Activated CD4-positive, CD25-positive, alpha-beta regulatory T cell treated with anti-CD3 and anti-CD28 coated beads, Interleukin-2, amount 50 U/mL, for 72 hours (primary cell): ENCODE results near the gene ATXN10.
"Not testable (repeated sequence)": the region's sequence is repeated elsewhere in the genome, so short reads cannot be mapped to it uniquely, and the experiment has no call there.

ENCODE experiments used
- DNase-seq: peaks from one replicate; pipeline ENCODE4 v3.0.0; 2021

ATXN10 gene

GRCh38 chr22:45790401-45790800 is 118.8 kb downstream of the ATXN10 start:
- no peak for DNase-seq

GRCh38 chr22:45793161-45793560 is 121.5 kb downstream of the ATXN10 start:
- DNase-seq = no peak

DNA sequence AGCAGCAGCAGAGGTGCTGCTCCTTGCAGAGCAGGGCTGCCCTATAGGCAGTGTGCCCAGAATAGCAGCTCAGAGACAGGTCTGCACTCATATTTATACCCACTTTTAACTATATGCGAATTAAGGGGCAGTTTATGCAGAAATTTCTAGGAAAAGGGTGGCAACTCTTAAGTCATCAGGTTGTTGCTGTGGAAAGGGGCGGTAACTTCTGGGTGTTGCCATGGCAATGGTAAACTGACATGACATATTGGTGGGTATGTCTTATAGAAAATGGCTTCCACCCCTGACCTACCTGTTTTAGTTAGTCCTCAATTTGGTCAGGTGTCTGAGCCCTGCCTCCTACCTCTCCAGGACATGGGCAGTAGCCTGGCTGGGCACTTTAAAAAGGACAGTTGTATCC is 122.3 kb downstream of the ATXN10 start:
- DNase-seq = no peak

- DNase-seq = not testable (repeated sequence)
These were observed 124.4 kb downstream of the ATXN10 start for GRCh38 chr22:45796009-45796408.

DNA sequence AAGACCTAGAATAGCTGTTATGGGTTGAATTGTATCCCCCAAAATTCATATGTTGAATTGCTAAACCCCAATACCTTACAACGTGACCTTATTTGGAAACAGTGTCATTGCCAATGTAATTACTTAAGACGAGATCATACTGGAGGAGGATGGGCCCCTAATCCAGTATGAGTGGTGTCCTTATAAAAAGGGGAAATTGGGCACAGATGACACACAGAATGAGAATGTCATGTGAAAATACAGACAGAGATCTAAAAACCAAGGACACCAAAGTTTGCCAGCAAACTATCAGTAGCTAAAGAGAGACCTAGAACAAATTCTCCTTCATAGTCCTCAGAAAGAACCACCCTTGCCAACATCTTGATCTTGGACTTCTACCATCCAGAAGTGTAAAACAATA is 127.7 kb downstream of the ATXN10 start:
- no peak for DNase-seq

DNA sequence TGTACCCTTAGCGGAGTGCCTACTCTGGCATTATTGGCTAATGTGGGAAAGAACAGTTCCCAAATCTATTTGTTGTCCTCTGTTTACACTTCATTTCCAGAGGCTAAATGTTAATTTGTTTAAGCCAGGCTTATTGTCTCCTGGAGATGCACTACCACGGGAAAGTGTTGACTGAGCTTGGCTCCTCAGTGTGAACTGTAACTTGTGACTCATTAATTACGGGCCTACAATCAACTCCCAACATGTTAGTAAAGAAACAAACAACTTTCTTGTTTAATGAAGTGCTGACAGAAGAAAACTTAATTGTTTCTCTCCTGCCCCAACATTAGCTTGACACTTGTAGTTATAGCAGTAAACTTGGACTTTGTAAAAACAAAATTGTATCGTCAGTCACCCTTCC is 130.4 kb downstream of the ATXN10 start:
- no peak for DNase-seq

- DNase-seq = no peak
These were observed 132.8 kb downstream of the ATXN10 start for GRCh38 chr22:45804319-45804985.

DNA sequence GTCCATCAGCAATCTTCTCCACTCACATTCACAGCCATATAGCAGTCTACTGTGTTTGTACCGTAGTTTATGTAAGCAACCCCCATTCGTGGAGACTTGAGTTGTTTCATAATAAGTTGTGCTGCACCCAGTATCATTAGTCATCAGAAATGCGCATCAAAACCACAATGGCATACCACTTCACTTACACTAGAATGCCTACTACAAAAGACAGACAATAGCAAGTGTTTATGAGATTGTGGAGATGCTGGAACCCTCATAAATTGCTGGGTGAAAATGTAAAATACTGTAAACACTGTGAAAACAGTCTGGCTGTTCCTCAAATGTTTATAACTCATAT is 133.3 kb downstream of the ATXN10 start:
- no peak for DNase-seq

- no peak for DNase-seq
These were observed 133.8 kb downstream of the ATXN10 start for GRCh38 chr22:45805413-45805812.

DNA sequence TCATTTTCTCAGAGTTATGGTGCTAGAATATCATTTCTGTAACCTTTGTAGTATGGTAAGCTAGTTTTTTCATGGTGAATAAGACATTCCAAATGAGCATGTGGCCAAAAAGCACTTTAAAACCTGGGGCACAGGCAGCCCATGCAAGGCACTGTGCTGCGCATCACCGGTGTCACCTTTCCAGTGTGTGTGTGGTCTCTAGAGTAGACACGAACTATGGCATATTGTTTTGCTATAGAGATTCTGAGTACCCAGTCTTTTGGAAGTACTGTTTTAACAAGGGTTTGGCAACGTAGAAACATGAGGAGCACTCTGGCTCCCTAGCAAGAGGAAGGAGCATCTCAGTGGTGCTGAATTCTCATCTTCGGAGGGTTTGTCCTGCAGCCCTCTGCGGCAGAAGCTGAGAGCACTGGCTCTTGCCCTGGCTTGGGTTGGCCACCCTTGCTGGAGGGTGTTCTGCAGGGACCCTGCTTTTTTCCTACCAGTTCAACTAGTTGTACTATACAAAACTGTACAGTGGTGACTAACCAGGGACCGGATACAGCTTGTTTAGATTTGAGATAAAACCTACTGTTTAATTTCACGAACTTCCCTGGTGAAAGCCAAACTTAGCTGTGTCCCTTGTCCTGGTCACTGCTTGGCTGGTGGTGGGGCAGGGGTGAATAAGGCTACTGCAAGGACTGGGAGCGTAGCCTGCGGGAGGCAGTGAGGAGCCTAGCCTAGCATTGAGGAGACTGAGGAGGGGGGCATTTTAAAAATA is 135.7 kb downstream of the ATXN10 start:
- DNase-seq = no peak

DNA sequence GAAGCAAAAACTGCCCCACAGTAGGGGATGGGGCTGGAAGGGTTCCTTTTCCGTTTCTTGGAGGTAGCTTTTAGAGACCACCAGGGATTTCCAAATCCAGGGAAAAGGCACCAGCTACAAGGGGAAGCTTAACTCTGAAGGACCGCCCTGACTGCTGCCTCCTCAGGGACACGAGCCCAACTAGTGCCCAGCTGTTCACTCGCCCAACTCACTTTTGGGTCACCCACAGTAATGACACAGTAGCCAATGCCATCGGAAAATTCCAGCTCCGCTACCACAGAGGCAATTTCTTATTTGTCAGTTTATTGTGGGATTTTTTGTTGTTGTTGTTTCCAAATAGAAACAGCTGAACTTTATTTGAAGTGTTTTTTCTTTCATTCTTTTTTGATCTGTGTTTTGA is 141.3 kb downstream of the ATXN10 start:
- DNase-seq = no peak

DNA sequence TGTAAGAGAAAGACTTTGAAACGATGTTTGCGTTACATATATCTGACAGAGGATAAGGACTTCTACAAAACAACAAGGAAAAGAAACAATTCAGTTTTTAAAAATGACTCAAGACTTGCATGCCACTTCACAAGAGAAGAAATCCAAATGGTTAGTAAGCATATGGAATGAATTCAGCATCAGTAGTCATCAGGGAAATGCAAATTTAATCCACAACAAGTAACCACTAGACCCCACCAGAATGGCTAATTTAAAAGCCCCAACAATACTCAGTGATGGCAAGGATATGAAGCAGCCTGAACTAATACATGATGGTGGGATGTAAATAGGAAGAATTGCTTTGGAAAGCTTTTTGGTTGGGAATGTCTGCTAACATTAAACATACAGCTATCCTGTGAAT is 142.6 kb downstream of the ATXN10 start:
- DNase-seq = no peak

DNA sequence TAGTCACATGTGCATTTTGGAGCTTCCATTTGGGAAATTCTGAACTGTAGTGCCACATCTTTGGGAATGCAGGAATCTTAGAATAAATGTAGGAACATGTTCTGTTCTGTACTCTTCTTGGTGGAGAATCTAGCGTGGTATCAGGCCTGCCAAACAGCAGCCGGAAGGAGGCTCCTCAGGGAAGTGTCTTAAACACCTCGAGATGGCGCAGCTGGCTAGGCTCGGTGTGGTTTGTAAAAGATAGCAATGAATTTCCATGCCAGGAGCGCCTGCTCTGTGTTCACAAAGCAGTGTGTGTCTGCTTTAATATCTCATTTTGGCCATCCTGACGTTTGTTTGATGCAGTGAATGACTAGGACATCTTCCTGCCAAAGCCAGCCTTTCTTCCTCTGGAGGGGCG is 145.1 kb downstream of the ATXN10 start:
- DNase-seq = no peak

DNA sequence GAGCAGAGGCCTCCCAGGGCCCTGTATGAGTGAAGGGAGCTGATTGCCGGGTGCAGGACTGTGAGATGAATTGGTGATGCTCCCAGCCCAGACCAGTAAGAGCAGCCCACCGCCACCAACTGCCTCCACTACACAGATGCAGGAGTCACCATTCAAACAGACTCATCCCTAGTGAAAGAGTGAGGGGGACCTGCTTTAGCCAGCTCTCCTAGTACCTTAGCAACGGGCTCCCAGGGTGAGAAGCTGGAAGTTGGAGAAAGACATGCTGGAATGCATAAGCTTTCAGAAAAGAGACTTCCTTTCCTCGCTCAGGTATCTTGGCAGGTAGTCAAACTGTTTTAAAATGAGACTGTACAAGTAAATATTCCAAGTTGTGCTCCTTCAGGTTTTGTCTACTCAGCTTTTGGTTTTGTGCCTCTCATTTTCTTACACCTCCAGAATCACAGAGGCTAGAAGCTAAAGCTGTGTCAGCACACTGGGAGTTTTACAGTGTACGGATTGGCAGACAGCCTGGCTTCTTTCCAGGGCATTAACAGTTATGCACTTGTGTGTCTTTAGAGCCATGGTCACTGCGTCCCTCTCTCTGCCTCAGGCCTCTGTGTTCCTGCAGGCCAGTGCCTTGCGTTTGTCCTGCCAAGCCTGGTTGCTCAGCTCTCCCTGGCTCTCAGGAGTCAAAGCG is 146.2 kb downstream of the ATXN10 start:
- DNase-seq = no peak

DNA sequence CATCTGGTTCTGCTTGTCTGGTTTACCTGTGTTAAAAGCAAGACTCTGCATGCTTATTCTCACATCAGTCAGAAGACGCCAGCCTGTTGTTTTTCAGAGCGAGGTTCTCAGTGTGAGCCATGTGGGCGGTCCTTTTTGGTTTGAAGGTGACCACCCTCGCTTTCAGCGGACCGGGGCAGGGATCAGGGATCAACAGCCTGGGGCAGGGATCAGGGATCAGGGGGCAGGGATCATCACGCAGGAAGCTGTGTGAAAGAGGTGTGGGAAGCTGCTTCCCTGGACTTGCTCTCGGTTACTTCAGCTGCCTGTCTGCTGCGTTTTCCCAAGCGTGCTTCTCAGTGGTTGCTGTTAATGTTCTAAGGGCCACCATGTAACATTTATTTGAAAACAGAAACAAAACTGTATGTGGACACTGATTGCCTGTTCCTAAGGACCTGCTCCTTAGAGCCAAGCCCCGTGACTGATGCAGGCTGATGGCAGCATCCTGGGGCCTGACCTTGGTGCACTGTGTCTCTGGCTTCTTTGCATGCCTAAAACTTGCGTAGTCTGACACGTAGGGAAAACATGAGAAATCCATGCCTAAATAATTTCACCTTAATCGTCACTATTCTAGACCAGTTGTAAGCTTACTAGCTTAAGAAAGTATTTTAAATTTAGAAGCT is 146.9 kb downstream of the ATXN10 start:
- no peak for DNase-seq

GRCh38 chr22:45819305-45819704 is 147.7 kb downstream of the ATXN10 start:
- no peak for DNase-seq

GRCh38 chr22:45823336-45823735 is 151.7 kb downstream of the ATXN10 start:
- DNase-seq = no peak

DNA sequence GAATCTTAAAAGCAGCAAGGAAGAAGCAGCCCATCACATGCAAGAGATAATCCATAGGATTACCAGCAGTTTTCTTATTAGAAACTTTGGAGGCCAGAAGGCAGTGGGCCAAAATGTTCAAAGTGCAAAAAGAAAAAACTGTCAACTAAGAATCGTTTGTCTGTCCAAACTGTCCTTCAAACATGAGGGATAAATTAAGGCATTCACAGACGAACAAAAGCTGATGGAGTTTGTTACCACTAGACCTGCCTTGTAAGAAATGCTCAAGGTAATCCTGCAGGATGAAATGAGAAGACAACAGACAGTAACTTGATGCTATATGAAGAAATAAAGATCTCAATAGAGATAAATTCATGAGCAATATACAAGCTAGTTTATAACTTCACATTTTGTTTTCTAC is 154.9 kb downstream of the ATXN10 start:
- DNase-seq = no peak

- no peak for DNase-seq
These were observed 157.2 kb downstream of the ATXN10 start for GRCh38 chr22:45828841-45829240.

DNA sequence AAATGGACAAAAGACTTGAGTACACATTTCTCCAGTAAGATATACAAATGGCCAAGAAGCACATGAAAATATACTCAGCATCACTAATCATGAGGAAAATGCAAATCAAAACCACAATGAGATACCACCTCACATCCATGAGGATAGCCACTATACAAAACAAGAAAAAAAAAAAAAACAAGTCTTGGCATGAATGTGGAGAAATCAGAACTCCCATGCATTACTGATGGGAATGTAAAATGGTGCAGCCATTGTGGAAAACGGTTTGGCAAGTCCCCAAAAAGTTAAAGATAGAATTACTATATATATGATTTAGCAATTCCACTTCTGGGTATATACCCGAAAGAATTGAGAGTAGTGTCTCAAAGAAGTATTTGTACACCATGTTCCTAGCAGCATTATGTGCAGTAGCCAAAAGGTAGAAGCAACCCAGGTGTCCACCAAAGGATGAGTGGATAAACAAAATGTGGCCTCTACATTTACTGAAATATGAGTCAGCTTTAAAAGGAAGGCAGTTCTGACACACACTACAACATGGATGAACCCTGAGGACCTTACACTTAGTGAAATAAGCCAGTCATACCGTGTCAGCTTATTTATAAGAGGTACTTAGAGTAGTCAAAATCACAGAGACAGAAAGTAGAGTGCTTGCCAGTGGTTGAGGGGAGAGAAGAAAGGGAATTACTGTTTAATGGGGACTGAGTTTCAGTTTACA is 159.1 kb downstream of the ATXN10 start:
- no peak for DNase-seq

DNA sequence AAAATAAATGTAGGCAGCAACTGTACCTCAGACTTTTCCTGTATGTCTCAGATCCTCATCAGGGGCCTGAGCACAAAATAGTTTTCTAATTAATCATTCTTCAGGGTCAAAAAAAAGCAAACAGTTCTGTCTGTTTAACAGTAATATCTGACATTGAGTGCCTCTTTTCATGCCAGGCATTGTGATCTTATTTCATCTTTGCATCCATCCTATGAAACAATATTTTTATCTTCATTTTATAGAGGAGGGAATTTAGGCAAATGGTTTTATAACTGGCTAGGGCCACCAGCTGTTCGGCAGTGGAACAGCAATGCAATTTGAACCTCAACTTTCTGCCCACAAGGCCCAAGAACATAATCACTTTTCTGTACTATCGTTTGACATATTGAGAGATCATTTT is 159.8 kb downstream of the ATXN10 start:
- no peak for DNase-seq

GRCh38 chr22:45832180-45832579 is 160.5 kb downstream of the ATXN10 start:
- DNase-seq = no peak

- no peak for DNase-seq
These were observed 161.4 kb downstream of the ATXN10 start for GRCh38 chr22:45832959-45833580.
